WTC11 (cell line): Measurements from ENCODE around the gene KSR2.

Experiments
- IRF1 ChIP-seq: sonication (generic); formaldehyde crosslinking; IDR thresholded peaks from 2 replicates; pipeline ENCODE4 v1.8.0; 2023; ENCODE audit warnings: missing genetic modification reagents
- KAT7 ChIP-seq: sonication (generic); formaldehyde crosslinking; IDR thresholded peaks from 2 replicates; pipeline ENCODE4 v1.8.1; 2023; ENCODE audit warnings: missing genetic modification reagents, mild to moderate bottlenecking, borderline replicate concordance
- MYBL2 ChIP-seq: sonication (generic); formaldehyde crosslinking; IDR thresholded peaks from 2 replicates; pipeline ENCODE4 v1.8.1; 2023; ENCODE audit warnings: mild to moderate bottlenecking, moderate library complexity, missing genetic modification reagents
- TCF7 ChIP-seq: sonication (generic); formaldehyde crosslinking; IDR thresholded peaks from 2 replicates; pipeline ENCODE4 v1.8.0; 2022; ENCODE audit warnings: mild to moderate bottlenecking, low read depth, missing genetic modification reagents, moderate library complexity
- TEAD4 ChIP-seq: sonication (generic); formaldehyde crosslinking; IDR thresholded peaks from 2 replicates; pipeline ENCODE4 v1.8.0; 2022; ENCODE audit warnings: mild to moderate bottlenecking, missing genetic modification reagents
- TF ChIP-seq, protein P1 (sequence below): fragments of 200-600 bp; IDR thresholded peaks from 2 replicates; pipeline ENCODE4 v1.8.0; 2022; ENCODE audit warnings: antibody characterized with exemption

DNA sequence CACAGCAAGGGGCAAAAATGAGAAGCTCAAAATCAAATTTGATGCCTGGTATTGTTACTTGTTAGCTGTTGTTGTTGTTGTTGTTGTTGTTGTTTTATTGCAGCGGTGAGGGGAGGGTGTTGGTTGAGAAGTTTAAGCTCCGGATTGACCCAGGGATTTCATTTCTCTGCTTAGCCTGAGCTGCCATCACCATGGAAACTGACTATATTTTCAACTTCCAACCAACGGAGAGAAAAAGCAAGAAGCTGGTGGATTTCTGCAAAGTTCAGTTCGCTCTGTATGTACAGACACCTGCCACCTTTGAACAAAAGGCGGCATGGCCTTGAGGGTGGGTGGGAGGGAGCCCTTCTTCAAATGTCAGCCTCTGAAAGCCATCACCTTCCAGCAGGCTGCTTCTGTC is 412.9 kb downstream of the KSR2 start:
- TF ChIP-seq, protein P1, sequence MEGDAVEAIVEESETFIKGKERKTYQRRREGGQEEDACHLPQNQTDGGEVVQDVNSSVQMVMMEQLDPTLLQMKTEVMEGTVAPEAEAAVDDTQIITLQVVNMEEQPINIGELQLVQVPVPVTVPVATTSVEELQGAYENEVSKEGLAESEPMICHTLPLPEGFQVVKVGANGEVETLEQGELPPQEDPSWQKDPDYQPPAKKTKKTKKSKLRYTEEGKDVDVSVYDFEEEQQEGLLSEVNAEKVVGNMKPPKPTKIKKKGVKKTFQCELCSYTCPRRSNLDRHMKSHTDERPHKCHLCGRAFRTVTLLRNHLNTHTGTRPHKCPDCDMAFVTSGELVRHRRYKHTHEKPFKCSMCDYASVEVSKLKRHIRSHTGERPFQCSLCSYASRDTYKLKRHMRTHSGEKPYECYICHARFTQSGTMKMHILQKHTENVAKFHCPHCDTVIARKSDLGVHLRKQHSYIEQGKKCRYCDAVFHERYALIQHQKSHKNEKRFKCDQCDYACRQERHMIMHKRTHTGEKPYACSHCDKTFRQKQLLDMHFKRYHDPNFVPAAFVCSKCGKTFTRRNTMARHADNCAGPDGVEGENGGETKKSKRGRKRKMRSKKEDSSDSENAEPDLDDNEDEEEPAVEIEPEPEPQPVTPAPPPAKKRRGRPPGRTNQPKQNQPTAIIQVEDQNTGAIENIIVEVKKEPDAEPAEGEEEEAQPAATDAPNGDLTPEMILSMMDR: no peak
- TF ChIP-seq KAT7 (CRISPR knock-in tag): no peak
- no peak for TF ChIP-seq IRF1 (CRISPR knock-in tag)
- TF ChIP-seq MYBL2 (CRISPR knock-in tag): no peak
- no peak for TF ChIP-seq TEAD4 (CRISPR knock-in tag)
- no peak for TF ChIP-seq TCF7 (CRISPR knock-in tag)
